ENCODE measurements around the gene NAV2.

NAV2 gene

DNA sequence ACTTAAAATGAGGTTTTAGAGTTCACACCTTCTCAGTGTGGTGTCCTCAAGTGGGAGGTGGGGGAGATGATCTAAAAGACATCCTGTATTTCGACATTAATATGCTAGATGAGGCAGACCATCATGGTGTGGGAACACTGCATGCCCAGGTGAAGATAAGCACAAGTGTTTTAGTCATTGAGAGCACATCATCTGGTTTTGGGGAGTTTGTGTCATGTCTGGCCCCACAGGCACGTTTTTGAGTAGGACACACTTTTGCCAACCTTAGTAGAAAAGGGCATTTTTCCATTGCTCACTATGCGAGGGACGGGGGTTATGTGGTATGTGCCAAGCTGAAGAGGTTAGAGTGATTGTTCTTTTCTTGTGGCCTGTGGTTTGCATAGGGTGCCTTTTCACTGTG, 258.3 kb downstream of the NAV2 start:
- DNase-seq, result no peak

DNA sequence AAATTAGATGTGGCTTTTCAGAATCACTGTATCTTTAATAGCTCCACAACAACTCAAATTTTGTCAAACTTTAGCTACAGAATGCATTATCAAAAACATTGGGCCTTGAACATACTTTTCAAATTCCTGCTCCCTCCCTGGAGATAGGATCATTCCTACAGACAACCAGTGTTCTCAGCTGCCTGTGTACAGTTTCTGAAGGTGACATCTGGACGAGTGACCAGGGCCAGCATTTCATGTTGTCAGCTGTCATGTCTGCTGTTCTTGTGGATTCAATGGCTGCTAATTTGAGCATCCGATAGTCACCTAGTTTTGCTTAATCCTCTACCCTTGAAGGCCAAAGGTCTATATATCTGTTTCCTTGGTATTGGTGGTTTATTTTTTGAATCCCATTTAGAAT, 259.5 kb downstream of the NAV2 start:
- no peak for DNase-seq

GRCh38 chr11:19972651-19973050, 260.0 kb downstream of the NAV2 start:
- no peak for DNase-seq

DNA sequence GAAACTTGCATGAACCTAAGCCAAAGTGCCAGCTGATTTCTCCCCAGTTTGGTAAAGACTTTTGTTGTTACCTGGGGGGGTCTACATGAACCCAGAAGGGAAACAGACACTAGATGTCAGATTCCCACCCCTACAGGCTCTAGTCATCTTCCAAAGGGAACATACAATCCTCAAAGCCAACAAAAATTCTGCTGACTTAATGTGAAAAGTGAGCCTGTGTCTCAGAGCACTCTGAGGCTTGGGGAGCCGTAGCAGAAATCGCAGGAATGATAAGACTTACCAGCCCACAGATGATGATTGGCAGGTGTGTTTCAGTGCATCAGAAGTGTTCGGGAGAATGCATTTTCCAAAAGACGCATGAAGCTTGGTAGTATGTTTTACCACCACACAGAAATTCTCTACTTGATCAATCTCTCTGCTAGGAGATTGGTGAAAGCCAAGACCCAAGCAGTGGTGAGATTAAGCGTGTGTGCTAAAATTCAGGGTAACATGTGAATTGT, 260.5 kb downstream of the NAV2 start:
- DNase-seq, result no peak

GRCh38 chr11:19974886-19975285, 262.2 kb downstream of the NAV2 start:
- no peak for DNase-seq

GRCh38 chr11:19975414-19975990, 262.9 kb downstream of the NAV2 start:
- no peak for DNase-seq

DNA sequence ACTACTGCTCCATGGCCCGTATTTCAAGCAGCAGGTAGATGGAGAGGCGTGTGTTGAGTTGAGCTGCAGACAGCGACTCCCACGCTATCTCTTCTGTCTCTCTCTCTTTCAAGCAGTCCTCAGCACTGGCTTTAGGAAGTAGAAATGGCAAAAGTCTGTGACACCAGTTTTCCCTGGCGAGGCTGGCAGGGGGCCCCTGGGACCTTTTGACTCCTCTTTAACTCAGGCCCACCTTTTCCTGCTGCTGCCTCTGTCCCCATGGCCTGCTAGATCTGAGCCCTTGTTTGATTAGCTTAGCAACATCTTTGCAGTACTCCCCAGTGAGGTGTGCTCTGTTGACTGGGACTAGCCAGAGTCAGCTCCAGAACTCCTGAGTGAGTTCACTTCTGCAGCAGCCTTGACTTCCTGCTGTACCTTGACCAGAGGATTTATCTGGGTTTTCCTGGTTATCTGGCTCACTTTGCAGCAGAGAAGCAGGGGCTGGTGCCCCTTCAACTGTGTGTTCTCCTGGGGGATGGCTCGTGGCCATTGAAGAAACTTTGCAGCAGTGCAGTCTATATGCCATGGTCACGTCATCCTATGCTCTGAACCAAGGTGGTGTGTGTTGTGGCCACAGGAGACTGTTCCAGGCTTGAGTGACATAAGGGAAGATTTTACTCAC, 263.8 kb downstream of the NAV2 start:
- no peak for DNase-seq

DNA sequence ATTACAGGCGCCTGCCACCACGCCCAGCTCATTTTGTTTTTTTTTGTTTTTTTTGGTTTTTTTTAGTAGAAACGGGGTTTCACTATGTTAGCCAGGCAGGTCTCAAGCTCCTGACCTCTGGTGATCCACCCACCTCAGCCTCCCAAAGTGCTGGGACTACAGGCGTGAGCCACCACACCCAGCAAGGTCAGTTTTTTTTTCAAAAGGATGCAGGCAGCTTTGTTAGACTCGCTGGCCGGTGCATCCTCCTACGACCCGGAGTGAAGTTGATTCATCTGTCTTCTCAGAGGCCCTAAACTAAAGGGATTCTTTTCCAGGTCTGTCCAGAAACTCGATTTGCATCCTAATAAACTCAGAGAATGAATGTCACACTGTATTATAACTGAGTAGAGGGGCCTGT, 265.3 kb downstream of the NAV2 start:
- no peak for DNase-seq

GRCh38 chr11:19978668-19979518, 266.3 kb downstream of the NAV2 start:
- DNase-seq, result peak in 2 of 51 donors; percentile 7 to 13

- no peak for DNase-seq
Observed at GRCh38 chr11:19979519-19979845, 266.8 kb downstream of the NAV2 start.

DNA sequence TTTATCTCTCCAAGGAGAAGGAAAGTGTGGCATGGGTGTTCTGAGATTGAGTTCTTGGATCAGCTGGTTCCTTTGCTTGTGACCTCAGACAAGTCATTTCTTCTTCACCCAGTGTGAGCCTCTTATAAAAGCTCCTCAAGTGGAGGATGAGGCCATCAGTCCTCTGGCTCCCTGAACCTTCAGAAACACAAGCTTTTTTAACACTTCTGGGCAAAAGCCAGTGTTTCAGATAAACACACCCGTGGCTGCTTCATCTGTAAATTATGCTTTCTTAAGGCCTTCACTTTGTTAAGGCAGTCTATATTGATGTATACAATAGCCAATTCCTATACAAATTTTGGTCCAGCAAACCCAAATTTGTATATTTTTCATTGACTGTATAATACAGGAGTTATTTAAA, 267.8 kb downstream of the NAV2 start:
- no peak for DNase-seq

DNA sequence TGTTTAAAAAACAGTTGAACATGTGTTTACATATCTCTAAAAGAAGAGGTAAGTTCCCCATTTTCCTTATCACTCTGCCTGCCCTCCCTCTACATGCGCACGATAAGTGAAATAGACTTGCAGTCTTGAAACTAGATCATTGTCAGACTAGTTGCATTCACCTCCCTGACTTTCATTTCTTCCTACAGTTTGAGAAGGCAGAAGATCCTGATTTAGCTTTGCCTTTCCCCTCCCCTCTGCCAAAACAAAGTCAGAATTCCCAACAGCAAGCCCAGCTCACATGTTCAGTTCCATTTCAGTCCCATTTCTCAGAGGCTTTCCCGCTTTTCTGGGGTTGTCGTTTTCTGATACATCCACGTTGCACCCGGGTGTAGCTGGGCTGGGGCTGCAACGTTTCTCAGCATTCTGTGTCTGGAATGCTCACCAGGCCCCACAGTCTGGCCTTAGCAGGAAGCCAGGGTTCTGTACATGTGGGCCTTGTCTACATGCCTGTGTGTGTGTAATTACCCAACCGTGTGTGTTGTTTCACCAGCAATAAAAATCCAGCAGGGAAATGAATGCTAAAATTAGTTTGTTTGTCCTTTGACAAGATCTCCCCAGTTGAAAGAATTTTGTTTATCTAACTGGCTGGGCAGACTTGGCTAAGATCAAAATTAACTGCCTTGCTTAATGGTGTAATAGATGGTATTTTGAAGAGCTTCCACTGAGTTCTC, 268.5 kb downstream of the NAV2 start:
- no peak for DNase-seq

- DNase-seq, result no peak
Observed at GRCh38 chr11:19982774-19983495, 270.3 kb downstream of the NAV2 start.

GRCh38 chr11:19984048-19984742, 271.6 kb downstream of the NAV2 start:
- no peak for DNase-seq

DNA sequence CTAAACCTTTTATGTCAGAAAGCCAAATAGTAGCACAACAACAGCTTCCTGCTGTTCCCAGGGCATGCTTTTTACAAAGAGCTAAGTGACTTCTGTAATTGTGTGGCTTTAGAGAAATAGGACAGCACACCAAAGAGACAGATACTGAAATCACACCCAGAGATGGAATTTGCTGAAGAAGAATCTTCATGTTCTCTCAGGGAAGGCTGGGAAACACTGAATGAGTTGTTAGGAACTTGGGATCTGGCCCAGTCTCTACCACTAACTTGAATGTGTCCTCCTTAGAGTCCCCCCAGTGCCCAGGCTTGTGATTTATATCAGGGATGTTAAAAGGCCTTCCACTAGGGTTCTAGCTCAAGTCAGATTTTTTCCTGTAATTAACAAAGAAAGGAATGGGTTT, 272.5 kb downstream of the NAV2 start:
- DNase-seq, result peak in 2 of 51 donors; percentile 2 to 13

GRCh38 chr11:19987331-19987801, 274.7 kb downstream of the NAV2 start:
- no peak for DNase-seq

GRCh38 chr11:19988598-19988997, 276.0 kb downstream of the NAV2 start:
- peak in 35 of 51 donors; percentile 8 to 80 (median 39) for DNase-seq

- no peak for DNase-seq
Observed at GRCh38 chr11:19989191-19989590, 276.6 kb downstream of the NAV2 start.

DNA sequence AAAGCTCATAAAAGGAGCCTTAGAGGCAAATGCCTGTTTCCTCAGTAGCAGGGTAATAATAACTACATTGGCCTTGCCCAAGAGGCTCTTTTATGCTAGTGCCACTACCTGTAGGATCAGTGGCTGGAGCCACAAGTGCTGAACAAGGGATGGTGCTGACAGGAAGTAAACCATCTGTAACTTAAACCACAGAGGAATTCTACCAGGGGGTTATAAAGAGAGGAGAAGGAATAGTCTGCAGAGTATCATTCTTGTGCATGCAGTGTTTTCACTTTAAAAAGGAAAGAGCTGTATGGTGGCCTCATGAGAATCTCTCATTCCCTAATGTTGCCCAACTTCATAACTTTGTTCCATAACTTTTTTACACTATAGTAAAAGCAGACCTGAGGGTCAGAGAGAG, 279.5 kb downstream of the NAV2 start:
- DNase-seq, result no peak

DNA sequence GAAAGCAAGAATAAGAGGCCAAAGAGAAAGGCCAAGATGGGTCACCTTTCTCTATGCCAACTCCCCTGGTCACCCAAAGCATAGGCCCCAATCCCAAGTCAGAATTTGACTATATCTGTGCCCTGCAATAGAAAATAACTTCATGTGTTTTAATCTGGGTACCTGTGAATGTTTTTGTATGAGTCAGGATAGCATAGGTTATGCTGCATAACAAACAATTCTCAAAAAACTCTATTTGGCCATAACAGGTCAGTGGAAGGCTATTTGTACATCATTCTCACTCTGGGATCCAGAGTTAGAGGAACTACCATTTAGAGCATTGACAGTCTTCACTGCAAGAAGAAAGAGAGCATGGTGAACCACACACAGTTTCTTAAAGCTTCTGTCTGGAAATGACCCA, 280.4 kb downstream of the NAV2 start:
- no peak for DNase-seq

DNA sequence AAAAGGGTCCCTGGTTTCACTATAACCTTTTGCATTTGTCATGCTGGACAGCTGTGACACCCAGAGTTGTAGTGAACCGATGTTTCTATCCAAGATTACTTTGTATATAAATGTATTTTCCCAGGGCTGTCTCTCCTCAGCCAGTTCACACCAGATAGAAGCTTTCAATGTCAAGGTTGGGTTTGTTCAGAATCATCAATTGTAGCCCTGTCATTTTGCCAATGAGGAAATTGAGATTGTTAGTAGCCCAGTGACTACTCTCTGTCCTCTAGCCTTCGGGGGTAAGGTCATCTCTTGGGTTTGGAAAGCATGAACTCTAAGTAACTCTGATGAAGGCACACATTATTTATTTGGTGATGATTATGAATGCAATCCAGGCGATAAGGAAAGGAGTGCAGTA, 282.0 kb downstream of the NAV2 start:
- no peak for DNase-seq

Data from hypothalamus (tissue), 51 donors.